ENCODE data around the gene AMY1B.
"Not testable (repeated sequence)": the region's sequence is repeated elsewhere in the genome, so short reads cannot be mapped to it uniquely, and the experiment has no call there.

The AMY1B gene

GRCh38 chr1:103650889-103651288, 45.1 kb downstream of the AMY1B start:
- H3K9me3 ChIP-seq; H3K27me3 ChIP-seq; H3K36me3 ChIP-seq; H3K27ac ChIP-seq; H3K4me3 ChIP-seq; intact Hi-C loops (cut with DNase I; ENCODE audit: low total_unique reads); DNase-seq; H3K4me1 ChIP-seq: not testable (repeated sequence)

DNA sequence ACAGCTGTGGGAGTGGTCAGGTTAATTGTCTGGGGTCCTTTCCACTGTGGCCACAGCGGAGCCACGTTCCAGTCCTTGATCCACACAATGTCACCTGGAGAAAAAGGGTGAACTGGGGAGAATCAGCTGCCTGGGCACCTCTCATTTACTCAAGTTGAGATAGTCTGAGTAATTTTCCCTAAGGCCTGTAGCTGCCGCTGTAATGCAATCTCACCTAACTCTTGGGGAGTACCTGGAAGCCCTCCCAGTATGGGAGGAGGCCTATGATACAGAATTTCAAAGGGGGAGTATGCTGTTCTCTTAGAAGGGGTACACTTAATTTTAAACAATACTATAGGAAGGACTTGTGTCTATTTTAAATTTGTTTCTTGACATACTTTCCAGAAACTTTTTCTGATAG, 45.7 kb downstream of the AMY1B start:
- H3K4me1 ChIP-seq; intact Hi-C loops (cut with DNase I; ENCODE audit: low total_unique reads); H3K27ac ChIP-seq; H3K4me3 ChIP-seq; DNase-seq; H3K9me3 ChIP-seq; H3K36me3 ChIP-seq; H3K27me3 ChIP-seq: not testable (repeated sequence)

- H3K27ac ChIP-seq; H3K4me3 ChIP-seq; H3K4me1 ChIP-seq; H3K36me3 ChIP-seq; intact Hi-C loops (cut with DNase I; ENCODE audit: low total_unique reads); DNase-seq; H3K27me3 ChIP-seq; H3K9me3 ChIP-seq: not testable (repeated sequence)
Observed at GRCh38 chr1:103643908-103644307, 52.1 kb downstream of the AMY1B start.

GRCh38 chr1:103641194-103641593, 54.8 kb downstream of the AMY1B start:
- H3K4me3 ChIP-seq; H3K9me3 ChIP-seq; H3K4me1 ChIP-seq; DNase-seq; intact Hi-C loops (cut with DNase I; ENCODE audit: low total_unique reads); H3K27ac ChIP-seq; H3K27me3 ChIP-seq; H3K36me3 ChIP-seq: not testable (repeated sequence)
